HEK293T (cell line): Measurements from ENCODE around the gene MYO18A.

Source experiments
- CTCF ChIA-PET: fragments of 350-600 bp; formaldehyde crosslinking; extraction: SDS; loops from one replicate; lab custom pipeline; 2021; ENCODE audit warnings: antibody characterized with exemption, inconsistent platforms; lab: Yijun Ruan, JAX
- POLR2A ChIA-PET: fragments of 350-600 bp; formaldehyde crosslinking; extraction: SDS; loops from one replicate; lab custom pipeline; 2020; ENCODE audit warnings: antibody characterized with exemption, inconsistent platforms; lab: Yijun Ruan, JAX
- DNase-seq: peaks from one replicate; pipeline ENCODE4 v3.0.0; 2012; ENCODE audit warnings: mixed read lengths; ENCODE audit errors: extremely low spot score
- ARNT ChIP-seq: fragments of 450-650 bp; IDR thresholded peaks from 2 replicates; pipeline ENCODE4 v1.6.1; 2017; ENCODE audit warnings: mild to moderate bottlenecking
- BHLHE40 ChIP-seq: fragments of 450-650 bp; IDR thresholded peaks from 2 replicates; pipeline ENCODE4 v1.6.1; 2016; ENCODE audit warnings: mild to moderate bottlenecking, moderate library complexity, borderline replicate concordance
- CTBP1 ChIP-seq: fragments of 450-650 bp; IDR thresholded peaks from 2 replicates; pipeline ENCODE4 v1.6.1; 2016; ENCODE audit warnings: borderline replicate concordance
- ELF4 ChIP-seq: fragments of 450-650 bp; IDR thresholded peaks from 2 replicates; pipeline ENCODE4 v1.6.1; 2017; ENCODE audit warnings: antibody characterized with exemption
- FOXA1 ChIP-seq: fragments of 450-650 bp; IDR thresholded peaks from 2 replicates; pipeline ENCODE4 v1.6.1; 2016; ENCODE audit warnings: mild to moderate bottlenecking
- FOXK2 ChIP-seq: fragments of 450-650 bp; IDR thresholded peaks from 2 replicates; pipeline ENCODE4 v1.6.1; 2016; ENCODE audit warnings: mild to moderate bottlenecking
- FOXM1 ChIP-seq: fragments of 450-650 bp; IDR thresholded peaks from 2 replicates; pipeline ENCODE4 v1.6.1; 2017; ENCODE audit warnings: mild to moderate bottlenecking, borderline replicate concordance
- HDGF ChIP-seq: fragments of 450-650 bp; IDR thresholded peaks from 2 replicates; pipeline ENCODE4 v1.6.1; 2017; ENCODE audit warnings: antibody characterized with exemption, borderline replicate concordance
- L3MBTL2 ChIP-seq: fragments of 450-650 bp; conservative IDR thresholded peaks from 2 replicates; pipeline ENCODE4 v1.6.1; 2016; ENCODE audit warnings: mild to moderate bottlenecking
- LEF1 ChIP-seq: fragments of 450-650 bp; IDR thresholded peaks from 2 replicates; pipeline ENCODE4 v1.6.1; 2017; ENCODE audit warnings: mild to moderate bottlenecking, borderline replicate concordance
- NFRKB ChIP-seq: fragments of 450-650 bp; IDR thresholded peaks from 2 replicates; pipeline ENCODE4 v1.6.1; 2016; ENCODE audit warnings: mild to moderate bottlenecking, moderate library complexity
- SP1 ChIP-seq: fragments of 450-650 bp; IDR thresholded peaks from 2 replicates; pipeline ENCODE4 v1.6.1; 2017
- SUZ12 ChIP-seq: fragments of 450-650 bp; IDR thresholded peaks from 2 replicates; pipeline ENCODE4 v1.6.1; 2016; ENCODE audit warnings: mild to moderate bottlenecking
- TARDBP ChIP-seq: fragments of 450-650 bp; IDR thresholded peaks from 2 replicates; pipeline ENCODE4 v1.6.1; 2016
- ZNF384 ChIP-seq: fragments of 450-650 bp; IDR thresholded peaks from 2 replicates; pipeline ENCODE4 v1.6.1; 2016
- TF ChIP-seq, protein P1 (sequence below): fragments of 450-650 bp; IDR thresholded peaks from 2 replicates; pipeline ENCODE4 v1.6.1; 2016

MYO18A gene

DNA sequence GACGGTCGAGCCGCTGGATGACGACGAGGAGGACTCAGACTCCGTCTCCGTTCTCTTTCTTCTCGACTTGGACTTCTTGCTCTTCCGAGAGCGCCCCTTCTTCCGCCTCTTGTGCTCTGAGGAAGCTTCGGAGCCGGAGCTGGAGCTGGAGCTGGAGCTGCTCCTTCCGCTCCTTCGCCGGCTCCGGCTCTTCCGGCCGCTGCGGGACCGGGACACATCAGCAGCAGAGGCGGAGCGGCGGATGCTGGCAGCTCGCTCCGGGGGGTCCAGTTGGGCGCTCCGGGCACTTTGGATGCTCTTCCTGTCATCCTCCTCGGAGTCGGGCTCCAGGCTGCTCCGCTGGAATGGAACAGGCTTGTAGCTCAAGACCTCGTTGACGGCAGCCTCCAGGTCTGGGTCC lies 100.3 kb downstream of the MYO18A start:
- DNase-seq, result no peak
- ChIA-PET POLR2A (interaction anchor here (0.6 to 1.2 kb wide), 2 partner anchors 114 to 128 kb away, joined by 3 to 5 read pairs; partner anchors contain the start of gene PHF12), CTCF (interaction anchor here (0.6 to 1.9 kb wide), 3 partner anchors 37 to 127 kb away, joined by 3 to 7 read pairs (median 3); no protein-coding TSS in a partner anchor)
- TF ChIP-seq, protein P1, sequence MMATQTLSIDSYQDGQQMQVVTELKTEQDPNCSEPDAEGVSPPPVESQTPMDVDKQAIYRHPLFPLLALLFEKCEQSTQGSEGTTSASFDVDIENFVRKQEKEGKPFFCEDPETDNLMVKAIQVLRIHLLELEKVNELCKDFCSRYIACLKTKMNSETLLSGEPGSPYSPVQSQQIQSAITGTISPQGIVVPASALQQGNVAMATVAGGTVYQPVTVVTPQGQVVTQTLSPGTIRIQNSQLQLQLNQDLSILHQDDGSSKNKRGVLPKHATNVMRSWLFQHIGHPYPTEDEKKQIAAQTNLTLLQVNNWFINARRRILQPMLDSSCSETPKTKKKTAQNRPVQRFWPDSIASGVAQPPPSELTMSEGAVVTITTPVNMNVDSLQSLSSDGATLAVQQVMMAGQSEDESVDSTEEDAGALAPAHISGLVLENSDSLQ, result no peak
- TF ChIP-seq L3MBTL2, result no peak
- no peak for TF ChIP-seq ARNT
- TF ChIP-seq FOXM1, result no peak
- no peak for TF ChIP-seq ZNF384
- TF ChIP-seq FOXK2, result no peak
- no peak for TF ChIP-seq SUZ12
- TF ChIP-seq CTBP1, result no peak
- TF ChIP-seq FOXA1, result no peak
- no peak for TF ChIP-seq HDGF

DNA sequence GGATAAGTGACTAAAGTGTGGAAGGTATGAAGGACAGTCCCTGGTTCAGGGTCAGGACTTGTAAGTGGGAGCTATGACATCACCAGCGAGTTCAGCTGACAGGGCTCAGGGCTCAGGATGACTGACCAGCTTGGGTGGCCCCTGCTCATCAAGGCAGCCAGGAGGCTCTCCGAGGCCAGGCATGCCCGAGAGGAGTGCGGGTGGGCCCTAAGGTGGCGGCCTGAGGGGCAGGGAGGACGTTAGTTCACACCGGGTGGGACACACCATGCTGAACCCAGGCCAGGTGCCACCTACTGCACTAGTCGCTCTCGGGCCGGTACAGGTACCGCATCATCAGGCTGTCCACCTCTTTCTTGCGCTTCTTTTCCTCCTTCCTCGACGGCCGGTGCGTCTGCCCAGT lies 100.8 kb downstream of the MYO18A start:
- POLR2A ChIA-PET, result interaction anchor here (1.2 kb wide), 1 partner anchor 128 kb away, joined by 5 read pairs; the partner anchor contains the start of gene PHF12
- CTCF ChIA-PET, result interaction anchor here (0.6 to 1.9 kb wide), 3 partner anchors 38 to 126 kb away, joined by 3 to 7 read pairs (median 3); no protein-coding TSS in a partner anchor
- TF ChIP-seq SUZ12 (no peak), ELF4 (no peak), HDGF (no peak), FOXK2 (no peak)
- TF ChIP-seq, protein P1, result no peak
- DNase-seq, result no peak

DNA sequence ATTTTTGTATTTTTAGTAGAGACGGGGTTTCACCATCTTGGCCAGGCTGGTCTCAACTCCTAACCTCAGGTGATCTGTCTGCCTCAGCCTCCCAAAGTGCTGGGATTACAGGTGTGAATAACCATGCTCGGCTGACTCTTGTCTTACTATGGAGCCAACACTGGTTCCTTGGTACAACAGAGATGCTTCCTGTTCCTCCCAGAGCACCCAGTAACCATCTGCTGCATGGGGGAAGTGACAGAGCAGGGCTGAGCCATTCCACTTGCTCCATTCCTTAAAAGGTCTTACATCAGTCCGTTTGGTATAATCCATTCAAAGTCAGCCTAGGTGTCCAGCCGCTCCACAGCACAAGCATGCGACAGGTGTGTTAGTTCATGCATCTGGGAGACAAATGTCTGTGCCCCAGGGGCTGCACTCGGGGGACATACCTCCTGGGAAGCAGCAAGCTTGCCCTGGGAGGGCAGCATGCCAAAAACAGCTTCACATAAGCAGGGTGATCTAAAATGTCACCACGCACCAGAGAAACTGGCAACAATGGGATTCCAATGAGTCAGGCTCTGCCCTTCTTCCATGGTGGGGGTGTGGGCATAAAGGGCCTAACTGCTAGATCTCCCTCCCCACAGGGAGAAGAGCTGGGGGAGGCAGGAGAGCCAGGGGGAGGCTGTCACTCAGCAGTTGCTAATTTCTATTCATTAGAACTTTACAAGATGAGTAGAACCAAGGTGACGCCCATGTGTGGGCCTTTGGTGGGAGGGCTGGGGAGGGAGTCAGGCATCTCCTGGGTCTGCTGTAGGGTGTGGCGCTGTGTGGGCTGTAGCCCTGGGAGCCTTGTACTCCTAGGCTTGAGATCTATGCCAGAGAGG lies 101.8 kb downstream of the MYO18A start:
- CTCF ChIA-PET, result interaction anchor here (0.7 to 1.9 kb wide), 3 partner anchors 34 to 113 kb away, joined by 3 to 7 read pairs (median 3); no protein-coding TSS in a partner anchor
- POLR2A ChIA-PET, result no interaction called here
- TF ChIP-seq HDGF (no peak), FOXK2 (no peak), TARDBP (no peak), CTBP1 (no peak), ARNT (no peak), L3MBTL2 (no peak), SUZ12 (no peak), LEF1 (no peak), FOXA1 (no peak), ELF4 (no peak), BHLHE40 (no peak), SP1 (no peak), FOXM1 (no peak), ZNF384 (no peak), NFRKB (no peak)
- TF ChIP-seq, protein P1, result no peak
- no peak for DNase-seq

DNA sequence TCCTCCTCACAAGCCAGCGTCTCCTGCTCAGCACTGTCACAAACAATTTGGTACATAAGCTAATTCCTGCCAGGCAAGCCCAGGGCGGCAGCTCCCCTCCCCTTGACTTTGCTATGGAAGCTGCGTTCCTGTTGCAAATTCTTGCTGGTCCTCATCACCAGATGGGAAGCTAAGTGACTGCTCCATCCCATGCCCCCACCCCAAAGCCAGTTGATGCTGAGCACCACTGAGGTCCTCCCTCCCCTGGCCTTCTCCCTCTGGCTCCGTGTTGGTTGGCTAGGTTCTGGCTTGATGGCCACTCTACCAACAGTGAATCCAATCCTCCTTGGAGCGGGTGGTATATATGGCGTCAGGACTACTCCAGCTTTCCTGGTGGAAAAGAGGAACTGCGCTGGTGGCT lies 102.9 kb downstream of the MYO18A start:
- TF ChIP-seq NFRKB (no peak), ARNT (no peak), FOXA1 (no peak), HDGF (no peak), TARDBP (no peak), ELF4 (no peak), FOXM1 (no peak), LEF1 (no peak), SUZ12 (no peak), BHLHE40 (no peak), L3MBTL2 (no peak), FOXK2 (no peak)
- TF ChIP-seq, protein P1, result no peak
- CTCF ChIA-PET, result no interaction called here
- POLR2A ChIA-PET, result no interaction called here
- DNase-seq, result no peak

DNA sequence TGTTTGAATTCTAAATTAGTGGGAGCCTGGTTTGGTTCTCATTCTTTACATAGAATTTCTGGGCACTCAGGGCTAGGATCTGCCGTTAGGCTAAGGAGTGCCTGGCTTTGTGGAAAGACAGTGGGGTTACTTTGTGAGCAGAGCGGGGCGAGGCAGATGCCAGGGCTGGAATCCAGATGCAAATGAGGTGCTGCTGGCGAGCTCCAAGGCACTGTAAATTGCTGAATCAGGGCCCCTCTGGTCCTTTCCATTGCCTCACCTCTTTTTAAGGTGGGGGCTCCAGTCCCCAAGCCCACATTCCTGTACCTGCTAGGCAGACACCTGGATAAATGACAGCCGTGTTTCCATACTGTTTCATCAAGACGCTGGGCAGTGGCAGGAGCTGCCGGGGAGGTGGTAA lies 103.5 kb downstream of the MYO18A start:
- DNase-seq, result no peak
- POLR2A ChIA-PET, result no interaction called here
- CTCF ChIA-PET, result no interaction called here
- TF ChIP-seq FOXK2, result no peak
- no peak for TF ChIP-seq CTBP1
- no peak for TF ChIP-seq HDGF
- TF ChIP-seq ARNT, result no peak
- TF ChIP-seq BHLHE40, result no peak
- no peak for TF ChIP-seq FOXM1
- TF ChIP-seq ZNF384, result no peak
- no peak for TF ChIP-seq LEF1
- TF ChIP-seq TARDBP, result no peak
- TF ChIP-seq L3MBTL2, result no peak
- no peak for TF ChIP-seq FOXA1
- TF ChIP-seq SP1, result no peak
- no peak for TF ChIP-seq ELF4
- no peak for TF ChIP-seq NFRKB
- no peak for TF ChIP-seq SUZ12
- TF ChIP-seq, protein P1, result no peak
